Activated effector memory CD4-positive, alpha-beta T cell treated with anti-CD3 and anti-CD28 coated beads, Interleukin-2, amount 50 U/mL, for 16 hours (primary cell): ENCODE measurements around the gene CHIT1.
"Not testable (repeated sequence)": the region's sequence is repeated elsewhere in the genome, so short reads cannot be mapped to it uniquely, and the experiment has no call there.

Source experiments
- DNase-seq: peaks from one replicate; pipeline ENCODE4 v3.0.0-alpha.2; 2020

Gene CHIT1

GRCh38 chr1:203229471-203230135 is at the start of gene CHIT1:
CHIT1 (minus strand) TSS chr1:203229673; CDS start chr1:203229636, 37 bp downstream.
- no peak for DNase-seq

DNA sequence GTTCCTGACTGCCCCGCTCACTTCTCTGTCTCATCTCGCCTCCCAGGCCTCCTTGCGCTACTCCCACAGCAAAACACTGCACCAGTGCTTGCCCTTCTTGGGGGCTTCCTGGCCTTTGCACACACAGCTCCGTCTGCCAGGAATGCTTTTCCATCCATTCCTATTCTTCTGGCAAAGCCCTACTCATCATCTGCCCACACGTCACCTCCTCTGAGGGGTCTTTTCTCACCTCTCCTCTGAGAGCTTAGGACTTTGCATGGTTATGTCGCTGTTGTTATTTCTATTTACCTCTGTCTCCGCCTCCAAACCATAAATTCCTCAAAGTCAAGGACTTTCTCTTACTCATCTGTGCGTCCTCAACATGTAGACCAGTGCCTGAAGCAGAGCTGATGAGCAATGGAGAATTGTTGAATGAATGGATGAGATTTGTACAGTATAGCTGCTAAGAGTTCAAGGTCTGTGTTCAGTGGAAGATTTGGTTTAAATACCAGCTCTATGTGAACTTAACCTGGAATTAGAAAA is 49.5 kb upstream of the CHIT1 start:
- DNase-seq, result no peak

GRCh38 chr1:203278082-203278884 is 48.8 kb upstream of the CHIT1 start:
- DNase-seq, result no peak

DNA sequence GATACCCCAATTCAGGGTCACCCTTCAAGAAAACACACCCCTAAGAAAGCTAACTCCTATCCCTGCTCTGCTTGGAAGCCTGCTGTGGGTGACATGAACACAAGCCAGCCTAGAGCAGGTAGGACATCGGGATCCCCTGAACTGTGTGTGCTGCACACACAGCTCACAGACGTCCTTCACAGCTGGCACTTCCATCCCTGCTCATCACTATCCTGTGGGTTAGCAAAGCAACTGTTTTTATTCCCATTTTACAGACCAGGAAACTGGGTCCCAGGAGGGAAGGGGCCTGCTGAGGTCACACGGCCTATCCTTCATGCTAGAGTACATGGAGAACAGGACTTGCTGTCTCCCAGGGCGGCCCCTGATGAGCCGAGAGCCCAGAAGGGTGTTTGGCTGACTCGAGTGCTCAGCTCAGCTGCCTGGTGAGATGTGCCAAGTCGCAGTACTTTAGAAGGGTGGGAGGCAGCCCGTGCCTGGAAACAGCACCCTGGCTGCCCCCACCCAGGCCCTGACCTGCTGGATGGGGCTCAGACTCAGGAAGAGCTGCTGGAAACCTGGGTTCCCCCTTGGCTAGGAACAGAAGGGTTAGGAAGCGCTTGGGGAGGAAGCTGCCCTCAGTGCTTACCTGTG is 47.6 kb upstream of the CHIT1 start:
- DNase-seq, result no peak

GRCh38 chr1:203276408-203276807 is 46.9 kb upstream of the CHIT1 start:
- DNase-seq, result no peak

DNA sequence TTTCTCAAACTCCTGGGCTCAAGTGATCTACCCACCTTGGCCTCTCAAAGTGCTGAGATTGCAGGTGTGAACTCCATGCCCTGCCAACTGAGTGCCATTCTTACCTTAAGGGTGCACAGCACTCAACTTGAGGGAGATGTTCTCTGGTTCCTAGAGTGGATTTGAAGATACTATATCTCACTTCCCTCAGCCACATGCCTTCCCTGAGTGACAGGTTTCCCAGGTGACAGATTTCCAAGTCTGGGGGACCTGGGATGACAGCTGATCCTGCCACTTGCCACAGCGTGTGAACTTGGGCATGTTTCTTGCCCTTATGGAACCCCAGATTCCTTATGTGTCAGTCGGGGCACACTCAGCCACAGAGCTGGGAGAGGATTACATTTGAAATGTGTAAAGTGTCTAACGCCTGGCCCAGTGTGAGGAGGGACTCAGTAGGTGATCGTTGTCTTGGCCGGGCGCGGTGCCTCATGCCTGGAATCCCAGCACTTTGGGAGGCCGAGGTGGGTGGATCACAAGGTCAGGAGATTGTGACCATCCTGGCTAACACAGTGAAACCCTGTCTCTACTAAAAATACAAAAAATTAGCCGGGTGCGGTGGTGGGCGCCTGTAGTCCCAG is 46.3 kb upstream of the CHIT1 start:
- DNase-seq, result no peak

- no peak for DNase-seq
Observed at GRCh38 chr1:203274603-203275381, 45.3 kb upstream of the CHIT1 start.

- DNase-seq, result no peak
Observed at GRCh38 chr1:203273869-203274602, 44.6 kb upstream of the CHIT1 start.

- peak; percentile 97 for DNase-seq
Observed at GRCh38 chr1:203273206-203273868, 43.9 kb upstream of the CHIT1 start.

- no peak for DNase-seq
Observed at GRCh38 chr1:203272633-203273205, 43.2 kb upstream of the CHIT1 start.

- DNase-seq, result no peak
Observed at GRCh38 chr1:203271962-203272632, 42.6 kb upstream of the CHIT1 start.

DNA sequence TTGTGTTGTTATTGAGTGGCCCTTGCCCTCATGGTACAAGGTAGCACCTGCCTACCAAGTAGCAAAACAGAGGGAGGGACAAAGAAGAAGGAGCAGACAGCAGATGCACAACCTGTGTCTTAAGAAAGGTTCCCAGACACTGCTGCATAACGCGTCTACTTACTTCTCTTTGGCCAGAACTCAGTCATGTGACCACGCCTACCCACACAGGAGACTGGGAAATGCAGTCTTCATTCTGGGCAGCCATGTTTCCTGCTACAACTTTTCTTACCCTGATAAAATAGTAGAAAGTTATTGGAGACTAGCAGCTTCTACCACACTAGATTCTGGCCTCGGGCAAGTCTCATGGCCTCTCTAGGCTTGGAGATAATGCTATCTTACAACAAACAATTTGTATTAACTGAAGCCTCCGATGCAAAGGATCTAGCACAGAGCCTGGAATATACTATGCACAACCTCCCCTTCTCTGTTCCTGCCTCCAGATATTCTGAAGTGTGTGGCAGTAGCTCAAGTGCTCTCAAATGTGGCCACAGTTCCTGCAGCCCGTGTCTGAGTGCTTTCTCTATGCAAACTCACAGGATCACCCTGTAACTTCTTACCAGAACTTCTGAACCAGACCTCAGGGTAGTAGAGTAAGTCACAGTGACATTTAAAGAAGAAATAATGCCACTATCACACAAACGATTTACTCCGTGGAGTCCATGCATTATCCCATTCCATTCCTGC is 41.7 kb upstream of the CHIT1 start:
- peak; percentile 87 for DNase-seq

- DNase-seq, result no peak
Observed at GRCh38 chr1:203270448-203270847, 41.0 kb upstream of the CHIT1 start.

- DNase-seq, result no peak
Observed at GRCh38 chr1:203269654-203270020, 40.2 kb upstream of the CHIT1 start.

DNA sequence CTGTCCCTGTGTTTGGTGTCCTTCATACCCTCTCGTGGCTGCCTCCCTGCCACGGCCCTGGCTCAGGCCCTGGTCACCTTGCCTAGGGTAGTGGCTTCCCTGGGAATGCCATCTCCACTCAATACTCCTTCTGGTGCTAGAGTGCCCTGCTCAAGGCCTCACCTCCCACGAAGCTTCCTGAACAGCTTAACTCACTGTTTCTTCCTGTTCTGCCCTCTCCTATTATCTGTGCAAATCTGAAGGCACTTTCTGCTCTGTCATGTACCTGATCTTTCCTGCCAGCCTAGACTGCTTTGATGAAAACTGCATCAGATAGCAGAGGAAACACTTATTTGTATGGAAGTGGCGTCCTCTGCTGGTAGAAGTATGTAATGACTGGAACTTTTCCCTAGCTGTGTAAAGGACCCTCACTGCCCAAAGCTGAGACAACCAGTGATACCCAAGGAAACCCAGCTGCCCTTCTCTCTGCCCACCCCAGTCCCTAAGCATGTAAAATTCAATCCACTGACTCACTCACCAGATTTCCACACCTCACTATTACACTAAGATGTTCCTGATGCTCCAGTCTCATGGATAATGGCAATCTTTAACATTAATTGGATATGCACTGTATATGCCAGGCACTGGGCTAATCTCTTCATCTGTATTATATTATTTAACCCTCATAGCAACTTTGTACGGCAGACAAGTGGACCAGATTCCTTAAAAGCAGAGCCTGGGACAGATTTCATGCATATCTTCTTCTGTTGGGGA is 39.6 kb upstream of the CHIT1 start:
- no peak for DNase-seq

DNA sequence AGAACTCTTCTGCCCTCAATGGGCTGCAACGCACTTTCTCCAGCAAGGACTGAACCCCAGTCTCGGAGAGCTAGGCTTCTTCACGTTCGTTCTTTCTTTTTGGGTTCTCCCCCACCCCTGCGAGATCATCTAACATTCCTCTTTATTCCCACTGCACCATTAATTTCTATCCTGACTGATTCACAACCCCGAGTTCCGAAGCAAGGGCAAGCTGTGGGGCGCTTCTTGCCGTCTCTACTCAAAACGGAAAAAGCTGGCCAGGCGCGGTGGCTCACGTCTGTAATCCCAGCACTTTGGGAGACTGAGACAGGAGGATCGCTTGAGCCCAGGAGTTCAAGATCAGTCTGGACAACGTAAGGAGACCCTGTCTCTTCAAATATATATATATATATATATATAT is 38.4 kb upstream of the CHIT1 start:
- no peak for DNase-seq

DNA sequence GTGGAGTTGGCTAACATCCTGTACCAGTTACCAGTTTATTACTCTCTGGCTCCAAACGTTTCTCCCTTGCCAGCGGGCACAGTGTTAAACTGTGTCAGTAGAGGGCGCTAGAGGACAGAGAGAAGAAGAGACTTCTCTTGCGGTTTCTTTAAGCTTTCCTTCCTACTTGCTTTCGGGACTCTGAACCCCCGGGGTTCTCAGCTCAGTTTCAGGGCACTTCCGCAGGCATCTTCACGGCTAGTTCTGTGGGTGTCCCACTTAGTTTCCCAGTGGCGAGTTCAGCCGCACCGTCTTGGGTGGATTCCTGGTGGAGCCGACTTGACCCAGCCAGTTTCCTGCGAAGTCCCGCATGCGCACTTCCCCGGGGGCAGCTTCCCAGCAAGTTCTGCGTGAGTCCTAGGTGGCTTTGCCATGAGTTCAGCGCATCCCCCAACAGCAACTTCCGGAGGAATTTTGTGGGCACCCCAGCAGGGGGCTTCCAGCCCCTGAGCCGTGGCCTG is 37.9 kb upstream of the CHIT1 start:
- DNase-seq, result peak; percentile 92

DNA sequence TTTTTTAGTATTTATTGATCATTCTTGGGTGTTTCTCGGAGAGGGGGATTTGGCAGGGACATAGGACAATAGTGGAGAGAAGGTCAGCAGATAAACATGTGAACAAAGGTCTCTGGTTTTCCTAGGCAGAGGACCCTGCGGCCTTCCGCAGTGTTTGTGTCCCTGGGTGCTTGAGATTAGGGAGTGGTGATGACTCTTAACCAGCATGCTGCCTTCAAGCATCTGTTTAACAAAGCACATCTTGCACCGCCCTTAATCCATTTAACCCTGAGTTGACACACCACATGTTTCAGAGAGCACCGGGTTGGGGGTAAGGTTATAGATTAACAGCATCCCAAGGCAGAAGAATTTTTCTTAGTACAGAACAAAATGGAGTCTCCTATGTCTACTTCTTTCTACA is 36.7 kb upstream of the CHIT1 start:
- not testable (repeated sequence) for DNase-seq

DNA sequence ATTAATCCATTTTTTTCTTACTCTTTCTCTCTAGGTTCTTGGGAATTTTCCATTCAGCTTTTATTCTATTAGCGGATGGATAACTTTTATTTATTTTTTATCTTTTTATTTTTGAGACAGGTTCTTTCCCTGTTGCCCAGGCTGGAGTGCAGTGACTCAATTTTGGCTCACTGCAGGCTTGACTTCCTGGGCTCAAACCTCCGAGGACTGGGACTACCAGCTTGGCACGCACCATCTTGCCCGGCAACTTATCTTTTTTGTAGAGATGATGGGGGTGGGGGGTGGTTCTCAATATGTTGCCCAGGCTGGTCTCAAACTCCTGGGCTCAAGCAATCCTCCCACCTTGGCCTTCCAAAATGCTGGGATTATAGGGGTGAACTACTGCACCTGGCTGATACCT is 36.1 kb upstream of the CHIT1 start:
- DNase-seq, result no peak
